Measurements from ENCODE around the gene DPEP2.
"Not testable (repeated sequence)": the region's sequence is repeated elsewhere in the genome, so short reads cannot be mapped to it uniquely, and the experiment has no call there.

GRCh38 chr16:67998779-67999688 is at the start of gene DPEP2:
- not testable (repeated sequence) for TF ChIP-seq EGR1 (IDR thresholded peaks at IDR 0.05; ENCODE audit: low read depth); CTCF (IDR thresholded peaks at IDR 0.05 in 2 of 3, conservative IDR thresholded peaks at IDR 0.05 in 1 of 3; ENCODE audit: borderline replicate concordance in 1 of 3, insufficient read depth in 1 of 3, low read depth in 2 of 3, low read length in 2 of 3); TCF7L2 (IDR thresholded peaks at IDR 0.05; ENCODE audit: borderline replicate concordance, extremely low read depth, insufficient read depth, insufficient read length); SIN3A (IDR thresholded peaks at IDR 0.05; ENCODE audit: low read depth); RAD21 (IDR thresholded peaks at IDR 0.05; ENCODE audit: low read depth); POLR2A (IDR thresholded peaks at IDR 0.05; ENCODE audit: borderline replicate concordance, extremely low read depth, insufficient read depth, insufficient read length)
- TF ChIP-seq, protein P1, sequence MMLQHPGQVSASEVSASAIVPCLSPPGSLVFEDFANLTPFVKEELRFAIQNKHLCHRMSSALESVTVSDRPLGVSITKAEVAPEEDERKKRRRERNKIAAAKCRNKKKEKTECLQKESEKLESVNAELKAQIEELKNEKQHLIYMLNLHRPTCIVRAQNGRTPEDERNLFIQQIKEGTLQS (IDR thresholded peaks at IDR 0.05): not testable (repeated sequence)
